GM19324 (cell line): ENCODE results near the gene RAPSN.

Source experiments
- ATAC-seq: cut with Tn5 transposase; IDR thresholded peaks from one replicate; pipeline ENCODE4 v1.9.1; 2021; ENCODE audit warnings: mild to moderate bottlenecking, moderate library complexity; ENCODE audit not compliant: unreplicated experiment, low FRiP score

Gene RAPSN

DNA sequence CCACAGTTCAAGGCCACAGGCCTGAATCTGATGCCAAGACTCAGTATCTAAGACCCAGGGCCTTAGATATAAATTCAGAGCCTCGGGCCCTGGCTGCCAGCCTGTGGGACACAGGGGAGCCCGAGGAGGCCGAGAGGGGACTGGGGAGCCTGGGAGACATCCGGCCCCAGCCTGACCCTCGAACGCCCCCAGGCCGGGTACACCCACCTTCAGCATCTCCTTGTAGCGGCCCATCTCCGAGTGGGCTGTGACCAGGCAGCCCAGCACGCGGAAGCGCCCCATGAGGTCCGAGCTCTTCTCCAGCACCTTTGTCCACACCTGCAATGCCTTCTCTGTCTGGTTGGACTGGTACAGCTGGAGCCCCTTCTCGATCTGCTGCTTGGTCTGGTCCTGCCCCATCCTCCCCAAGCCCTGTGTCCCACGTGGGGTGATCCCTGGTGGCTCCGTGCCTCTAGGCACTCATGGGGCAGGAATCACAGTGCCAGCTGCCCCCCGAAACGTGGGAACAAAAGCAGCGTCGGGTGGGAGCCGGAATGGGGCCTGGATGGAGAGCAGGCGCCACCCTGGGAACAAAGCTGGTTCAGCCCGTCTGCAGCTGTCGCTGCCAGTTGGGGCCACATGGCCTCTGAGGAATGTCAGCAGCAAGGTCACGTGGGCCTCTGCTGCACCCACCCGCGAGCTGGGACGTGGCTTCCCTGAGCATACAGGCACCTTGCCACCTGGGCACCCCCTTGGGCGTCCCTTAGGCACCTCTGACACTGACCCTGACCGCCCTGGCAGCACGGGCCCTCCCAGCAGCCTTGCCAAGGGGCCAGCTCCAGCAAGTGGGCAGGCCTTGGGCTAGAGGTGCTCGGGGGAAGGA lies at the start of gene RAPSN:
TSS of gene RAPSN (minus strand) at position 571 of the 862 bp plus-strand sequence. CDS start at position 399, 172 bp downstream.
- no peak for ATAC-seq

DNA sequence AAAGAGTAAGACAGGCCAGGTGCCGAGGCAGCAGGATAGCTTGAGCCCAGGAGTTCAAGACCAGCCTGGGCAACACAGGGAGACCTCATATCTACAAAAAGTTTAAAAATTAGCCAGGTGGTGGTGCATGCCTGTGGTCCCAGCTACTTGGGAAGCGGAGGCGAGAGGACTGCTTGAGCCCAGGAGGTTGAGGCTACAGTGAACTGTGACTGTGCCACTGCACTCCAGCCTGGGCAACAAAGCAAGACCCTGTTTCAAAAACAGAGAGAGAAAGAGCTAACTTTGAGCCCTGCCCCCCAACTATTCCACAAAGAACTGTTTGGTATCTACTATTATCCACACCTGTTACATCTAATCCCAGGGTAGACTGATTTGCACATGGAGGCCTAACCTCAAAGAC lies 49.2 kb upstream of the RAPSN start:
- ATAC-seq: no peak

DNA sequence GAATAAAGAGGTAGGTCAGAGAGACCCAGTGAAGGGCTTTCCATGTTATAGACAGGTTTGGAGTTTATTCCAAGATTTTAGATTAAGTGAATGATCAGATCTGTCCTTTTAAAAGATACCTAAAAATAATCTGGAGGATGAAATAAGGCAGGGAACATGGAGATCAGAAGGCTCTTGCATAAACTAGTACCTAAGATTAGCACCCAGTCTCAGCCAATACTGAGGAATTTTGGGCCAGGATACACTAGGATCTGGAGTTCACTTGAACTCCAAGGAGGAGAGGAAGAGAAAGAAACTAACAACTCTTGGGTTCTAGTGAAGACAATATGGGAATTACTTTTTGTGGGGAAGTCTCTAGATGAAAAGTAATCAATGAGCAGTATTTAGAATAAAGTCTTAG lies 47.9 kb upstream of the RAPSN start:
- ATAC-seq: no peak

DNA sequence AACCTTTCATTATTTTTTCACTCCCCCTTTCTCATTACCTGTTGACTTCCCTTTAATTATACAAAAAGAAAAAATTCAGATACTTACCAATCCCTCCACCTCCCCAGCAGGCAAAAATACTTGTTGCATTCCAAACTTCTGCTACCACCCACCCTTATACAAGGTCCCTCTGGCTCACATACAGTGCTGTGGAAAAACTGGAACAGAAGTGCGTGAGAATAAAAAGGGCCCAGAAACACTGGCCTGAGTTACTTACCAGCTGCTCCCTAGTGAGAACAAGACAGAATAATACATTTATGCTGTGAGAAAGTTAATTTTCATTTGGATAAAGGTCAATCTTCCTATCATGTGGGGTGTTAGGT lies 46.9 kb upstream of the RAPSN start:
- ATAC-seq: no peak

DNA sequence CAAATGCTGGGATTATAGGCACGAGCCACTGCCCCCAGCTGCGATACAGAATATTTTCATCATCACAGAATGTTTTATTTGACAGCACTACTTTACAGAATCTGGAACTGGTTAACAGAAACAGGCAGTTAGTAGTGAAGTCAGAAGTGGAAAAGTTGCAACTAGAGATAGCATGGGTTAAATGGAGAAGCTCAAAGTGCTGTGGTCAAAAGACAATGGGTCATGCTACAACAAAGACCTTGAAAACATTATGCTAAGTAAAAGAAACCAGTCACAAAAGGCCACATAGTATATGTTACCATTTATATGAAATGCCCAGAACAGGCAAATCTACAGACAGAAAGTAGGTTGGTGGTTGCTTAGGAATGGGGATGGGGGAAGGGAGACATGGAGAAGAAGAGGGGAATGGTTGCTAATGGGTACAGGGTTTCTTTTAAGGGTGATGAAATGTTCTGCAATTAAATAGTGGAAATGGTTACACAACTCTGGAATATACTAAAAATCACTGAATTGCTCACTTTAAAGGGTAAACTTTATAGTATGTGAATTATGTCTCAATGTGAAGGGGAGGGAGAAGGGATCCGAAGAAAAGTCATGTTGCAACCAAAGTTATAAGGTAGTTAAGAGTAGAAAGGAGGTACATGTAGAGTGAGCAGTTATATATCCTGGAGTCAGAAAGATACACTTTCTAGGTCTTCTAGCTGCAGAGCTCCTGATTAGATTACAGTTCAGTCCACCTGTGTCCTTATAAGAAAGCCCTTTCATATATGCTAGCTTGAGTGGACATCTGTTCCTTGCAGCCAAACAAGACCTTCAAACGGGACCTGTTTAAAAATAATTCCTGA lies 46.3 kb upstream of the RAPSN start:
- ATAC-seq: no peak

DNA sequence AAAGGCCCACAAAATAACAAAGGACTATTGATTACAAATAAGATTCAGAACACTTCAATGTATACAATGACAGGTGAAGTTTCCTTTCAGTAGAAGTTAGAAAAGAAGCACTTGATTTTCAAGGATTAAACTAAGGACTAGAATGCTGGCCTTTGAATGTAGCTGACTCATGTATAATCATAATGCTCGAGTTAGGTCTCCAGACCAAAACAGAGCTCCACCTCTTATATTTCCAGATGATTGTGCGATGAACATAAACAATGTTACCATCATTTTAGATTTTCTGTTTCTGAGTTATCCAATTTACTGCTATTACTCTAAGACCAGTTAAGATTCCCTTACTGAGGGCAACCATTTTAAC lies 40.4 kb upstream of the RAPSN start:
- ATAC-seq: no peak

DNA sequence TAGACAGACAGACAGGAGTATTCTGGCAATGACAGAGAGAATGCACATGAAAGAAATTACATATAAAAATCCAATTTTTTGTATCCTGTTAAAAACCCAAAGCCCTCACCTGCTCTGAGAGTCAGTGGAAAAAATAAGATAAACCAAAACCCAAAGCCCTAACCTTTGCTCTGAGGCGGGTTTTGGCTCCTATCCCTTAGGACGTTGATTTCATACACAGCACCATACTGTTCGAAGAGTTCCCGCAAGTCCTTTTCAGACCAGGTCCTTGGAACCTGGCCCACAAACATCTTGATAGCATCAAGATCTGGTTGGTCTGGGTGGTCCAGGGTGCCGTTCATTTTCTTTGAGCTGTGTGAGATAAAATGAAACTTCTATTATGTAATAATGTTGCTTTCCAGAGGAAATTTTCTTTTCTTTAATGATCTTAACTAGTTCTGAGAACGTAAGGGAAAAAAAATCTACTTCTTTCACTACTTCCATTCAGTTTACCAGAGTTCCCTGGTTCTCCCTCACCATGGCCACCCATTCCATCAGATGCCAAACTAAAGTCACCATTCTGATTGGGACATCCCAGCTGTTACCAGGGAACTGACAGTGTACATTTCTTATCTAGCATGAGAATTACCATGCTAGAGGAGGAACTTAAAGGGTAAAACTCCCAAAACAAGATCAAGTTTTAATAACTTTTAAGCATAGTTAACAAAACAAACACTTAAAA lies 39.9 kb upstream of the RAPSN start:
- no peak for ATAC-seq

DNA sequence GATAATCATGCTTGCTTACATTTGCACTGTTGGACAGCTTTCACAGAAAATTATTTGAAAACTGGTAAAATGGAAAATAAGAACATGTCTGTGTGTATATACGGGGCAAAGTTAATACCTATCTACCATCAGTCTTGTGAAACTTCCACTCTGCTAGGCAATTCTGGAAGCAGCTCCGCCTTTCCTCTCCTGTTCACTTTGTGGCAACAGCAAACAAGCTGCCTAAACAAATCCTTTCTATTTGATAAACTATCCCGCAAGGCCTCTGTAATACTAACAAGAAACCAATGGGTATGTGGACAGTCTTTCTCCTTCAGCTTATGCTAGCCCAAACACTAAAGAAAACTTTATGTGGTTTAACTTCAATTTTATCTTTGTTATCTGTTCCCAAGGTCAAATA lies 39.2 kb upstream of the RAPSN start:
- no peak for ATAC-seq

DNA sequence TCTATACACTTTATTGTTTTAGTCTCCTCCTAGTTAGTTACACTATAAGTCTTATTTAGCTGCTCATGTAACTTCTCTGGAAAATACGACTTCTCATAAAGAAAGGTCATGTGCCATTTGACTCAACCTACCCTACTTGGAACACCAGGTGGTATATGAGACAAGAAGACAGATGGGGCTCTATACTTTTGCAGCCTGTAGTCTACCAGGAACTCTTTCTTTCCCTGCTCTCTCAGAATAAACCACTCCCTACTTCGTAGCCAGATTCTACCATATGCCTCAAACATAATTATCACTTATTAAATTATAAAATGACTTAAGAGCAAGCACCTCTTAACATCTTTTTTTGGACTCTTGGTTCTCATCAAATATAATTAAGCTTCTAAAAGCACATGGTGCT lies 38.5 kb upstream of the RAPSN start:
- no peak for ATAC-seq

DNA sequence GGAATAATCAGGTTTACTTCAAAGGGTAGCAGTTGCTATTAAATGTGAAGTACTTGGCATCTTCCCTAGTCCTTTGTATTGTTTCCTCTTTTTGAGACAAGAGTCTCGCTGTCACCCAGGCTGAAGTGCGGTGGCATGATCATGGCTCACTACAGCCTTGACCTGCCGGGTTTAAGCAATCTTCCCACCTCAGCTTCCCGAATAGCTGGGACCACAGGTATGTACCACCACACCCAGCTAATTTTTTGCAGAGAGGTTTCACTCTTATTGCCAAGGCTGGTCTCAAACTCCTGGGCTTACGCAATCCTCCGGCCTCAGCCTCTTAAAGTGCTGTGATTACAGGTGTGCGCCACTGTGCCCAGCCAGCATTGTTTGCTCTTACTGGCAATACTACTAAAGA lies 36.2 kb upstream of the RAPSN start:
- ATAC-seq: no peak

DNA sequence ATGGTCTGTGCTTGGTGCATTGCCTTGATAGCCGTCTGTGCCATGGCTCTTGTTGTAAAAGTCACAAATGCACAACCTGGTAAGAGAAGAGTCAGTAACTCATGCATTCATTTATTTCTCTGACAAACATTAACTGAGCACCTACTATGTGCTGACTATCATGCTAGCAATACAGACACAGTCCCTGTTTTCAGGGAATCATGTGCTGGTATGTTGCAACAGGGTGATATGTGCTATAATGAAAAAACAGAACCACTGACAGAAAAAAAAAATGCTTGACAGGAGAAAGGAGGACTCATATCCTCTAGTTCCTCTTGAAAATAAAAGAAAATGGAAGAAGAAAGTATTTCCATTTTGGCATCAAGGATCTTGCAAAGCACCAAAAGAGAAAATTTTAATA lies 34.5 kb upstream of the RAPSN start:
- no peak for ATAC-seq

DNA sequence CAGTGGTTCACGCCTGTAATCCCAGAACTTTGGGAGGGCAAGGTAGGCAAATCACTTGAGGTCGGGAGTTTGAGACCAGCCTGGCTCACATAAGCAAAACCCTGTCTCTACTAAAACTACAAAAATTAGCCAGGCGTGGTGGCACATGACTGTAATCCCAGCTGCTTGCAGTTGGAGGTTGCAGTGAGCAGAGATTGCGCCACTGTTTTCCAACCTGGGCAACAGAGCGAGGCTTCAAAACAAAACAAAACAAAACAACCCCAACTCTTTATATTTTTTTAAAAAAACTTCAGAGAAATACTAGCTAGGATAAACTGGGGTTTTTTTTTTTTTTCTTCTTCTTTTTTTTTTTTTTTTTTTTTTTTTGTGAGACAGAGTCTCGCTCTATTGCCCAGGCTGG lies 31.8 kb upstream of the RAPSN start:
- ATAC-seq: no peak

DNA sequence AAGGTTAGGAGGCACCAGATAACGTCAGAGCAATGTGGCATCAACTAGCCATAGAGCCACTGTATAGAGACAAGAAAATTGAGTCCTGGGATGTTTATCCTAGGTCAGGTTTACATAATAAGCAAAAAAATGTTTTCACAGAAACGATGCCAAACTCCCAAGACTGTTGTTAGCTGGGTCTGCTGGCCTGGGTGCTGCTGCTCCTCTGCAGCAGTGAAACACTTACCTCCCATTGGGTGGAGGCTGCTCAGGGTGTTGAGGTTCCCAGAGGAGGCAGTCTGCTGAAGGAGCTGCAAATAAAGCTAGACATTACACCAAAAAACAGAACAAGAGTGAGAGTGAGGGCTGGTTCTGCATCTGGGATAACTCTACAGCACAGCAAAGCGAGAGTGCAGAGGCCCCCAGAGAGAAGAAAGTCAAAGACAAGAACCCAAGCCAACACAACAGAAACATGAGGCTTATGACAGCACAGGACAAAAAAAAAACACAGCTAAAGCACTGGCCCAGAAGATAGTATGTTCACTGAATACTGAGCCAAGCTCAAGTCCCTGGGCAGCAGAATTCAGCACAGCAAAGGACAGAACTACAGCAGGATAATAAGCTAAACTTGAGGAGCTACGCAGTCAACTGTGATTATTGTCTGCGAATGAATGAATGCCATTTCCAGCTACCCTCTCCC lies 29.9 kb upstream of the RAPSN start:
- no peak for ATAC-seq

DNA sequence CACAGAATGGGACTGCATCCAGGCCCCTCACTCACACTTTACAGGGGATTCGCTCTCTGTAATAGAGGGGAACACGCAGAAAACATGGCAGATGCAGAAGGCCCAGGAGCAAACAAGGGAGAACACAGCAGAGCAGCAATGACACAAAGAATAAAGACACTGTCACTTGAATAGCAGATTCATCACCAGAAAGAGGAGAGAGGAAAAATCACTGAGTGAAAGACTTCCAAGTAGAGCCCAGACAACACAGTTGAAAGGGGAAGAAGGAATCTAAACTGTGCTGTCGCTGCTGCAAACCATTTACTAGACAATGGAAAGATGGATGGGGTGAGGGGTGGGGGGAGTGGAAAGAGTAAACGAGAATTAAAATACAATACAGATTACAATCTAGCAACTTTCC lies 28.8 kb upstream of the RAPSN start:
- no peak for ATAC-seq

DNA sequence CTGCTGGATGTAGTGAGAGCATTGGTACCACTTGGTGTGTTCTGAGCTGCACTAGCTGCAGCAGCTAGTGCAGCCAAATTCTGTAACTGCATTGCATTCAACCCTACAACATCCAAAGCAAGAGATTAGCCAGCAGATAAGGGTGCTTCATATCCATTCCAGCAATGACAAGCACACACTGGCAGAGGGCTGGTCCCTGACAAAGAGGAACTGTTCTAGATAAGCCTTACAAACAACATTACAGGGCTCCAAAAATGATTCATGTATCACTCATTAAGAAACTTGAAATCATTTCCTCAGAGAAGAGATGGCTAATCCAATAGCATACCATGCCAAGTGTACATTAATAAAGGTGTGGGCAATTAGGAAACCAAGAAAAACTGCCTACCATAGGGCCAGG lies 28.4 kb upstream of the RAPSN start:
- no peak for ATAC-seq

DNA sequence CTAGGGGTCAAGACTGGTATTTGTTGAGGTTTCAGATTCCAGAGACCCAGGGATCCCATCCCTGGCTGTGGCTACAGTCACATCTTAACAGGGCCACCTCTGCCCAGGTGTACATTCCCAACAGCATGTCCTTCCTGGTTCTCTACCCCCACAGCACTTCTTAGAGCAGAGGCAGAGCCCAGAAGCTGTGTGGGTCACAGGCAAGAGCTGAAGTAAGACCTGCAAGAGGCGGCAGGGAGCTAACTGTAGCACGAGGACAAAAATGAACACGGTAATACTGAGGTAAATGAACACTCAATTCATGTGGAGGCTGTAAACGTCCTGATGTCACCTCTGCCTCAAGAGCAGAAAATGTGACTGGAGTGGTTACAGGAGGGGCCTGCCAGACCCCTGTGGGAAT lies 21.7 kb upstream of the RAPSN start:
- ATAC-seq: no peak

DNA sequence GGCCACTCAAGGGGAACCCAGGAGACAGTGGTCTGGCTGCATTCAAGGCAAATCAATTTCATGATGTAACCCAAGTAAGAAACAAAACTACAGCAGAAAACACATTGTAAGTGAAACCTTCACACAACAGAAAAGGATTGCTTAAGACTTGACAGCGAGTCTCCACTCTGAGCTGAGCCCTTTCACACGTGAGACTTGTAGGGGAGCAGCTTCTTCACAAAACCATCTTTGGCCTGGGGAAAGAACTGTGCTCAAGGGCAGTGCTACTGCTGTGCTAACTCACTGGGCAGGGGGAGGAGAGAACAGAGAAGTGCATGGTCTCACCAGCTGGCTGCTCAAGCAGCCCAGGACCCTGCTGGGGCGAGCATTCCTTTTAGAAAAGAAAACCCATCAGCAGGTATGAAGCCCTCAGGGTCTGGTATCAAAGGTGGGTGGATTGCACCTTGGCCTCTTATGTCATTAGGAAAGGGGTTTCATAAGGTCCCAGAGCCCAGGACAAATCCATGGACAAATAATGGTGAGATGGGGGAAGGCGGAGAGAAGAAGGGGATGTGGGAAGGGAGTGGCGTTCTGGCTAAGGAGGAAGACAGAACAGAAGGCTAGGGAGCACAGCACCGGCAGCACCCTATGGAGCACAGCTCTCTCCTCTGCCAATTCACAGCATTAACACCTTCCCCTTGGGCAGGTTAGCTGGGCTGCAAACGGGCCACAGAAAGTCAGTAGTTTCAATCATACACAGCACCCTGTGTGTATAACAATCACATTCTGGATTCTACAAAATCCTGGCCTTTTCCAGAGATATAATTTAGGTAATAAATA lies 20.6 kb upstream of the RAPSN start:
- ATAC-seq: no peak

DNA sequence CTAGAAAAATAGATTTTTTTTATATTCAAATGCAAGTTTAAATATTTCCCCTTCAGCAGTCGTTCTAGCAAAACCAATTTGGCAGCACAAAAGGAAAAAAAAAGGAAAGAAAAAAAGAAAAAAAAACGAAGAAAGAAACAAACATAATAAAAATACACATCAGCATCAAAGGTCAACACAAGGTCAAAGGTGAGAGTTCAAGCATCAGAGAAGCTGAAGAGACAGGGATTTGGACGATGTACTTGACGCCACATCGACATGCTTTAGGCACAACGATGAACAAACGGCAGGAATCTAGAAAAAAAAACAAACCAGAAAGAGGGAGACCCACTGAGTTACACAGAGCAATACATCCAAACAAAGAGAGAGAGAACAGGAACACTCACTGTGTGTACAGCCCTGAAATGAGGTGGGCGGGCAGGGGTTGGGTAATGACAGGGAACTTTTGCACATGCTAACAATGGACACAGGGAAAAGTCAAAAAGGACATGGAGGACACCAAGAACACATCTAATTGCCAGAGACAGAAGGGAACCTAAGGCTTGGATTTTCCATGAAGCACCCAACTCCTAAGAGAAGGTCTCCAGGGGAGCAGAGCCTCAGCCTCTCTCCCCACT lies 19.8 kb upstream of the RAPSN start:
- no peak for ATAC-seq

DNA sequence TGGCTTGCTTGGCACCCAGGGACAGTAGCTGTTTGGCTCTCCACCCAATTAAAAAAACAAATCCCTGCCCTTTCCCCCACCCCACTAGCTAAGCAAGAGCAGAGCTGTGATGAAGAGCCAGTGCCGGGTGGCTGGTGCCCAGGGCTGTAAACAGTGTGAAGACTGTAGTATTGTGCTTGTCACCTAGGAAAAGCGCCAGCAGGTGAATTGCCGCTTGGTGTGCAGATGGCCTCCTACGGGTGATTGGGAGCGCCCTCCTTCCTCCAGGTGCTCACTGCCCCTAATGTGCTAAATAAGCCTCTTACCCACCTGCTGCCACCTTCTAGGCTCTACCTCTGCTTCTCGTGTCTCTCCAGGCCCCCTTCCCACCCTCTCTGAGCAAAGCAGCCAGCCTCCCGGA lies 18.4 kb upstream of the RAPSN start:
- no peak for ATAC-seq
